Liver (tissue), 3 donors: ENCODE measurements around the gene RALGAPA2.

Experiments used
- ATF3 ChIP-seq: IDR thresholded peaks from 2 replicates; pipeline ENCODE4 v1.6.1; 2016; ENCODE audit warnings: antibody characterized with exemption
- EGR1 ChIP-seq, 2 donors: IDR thresholded peaks; 2 replicates each; pipeline ENCODE4 v1.6.1; 2016 to 2018; ENCODE audit warnings: antibody characterized with exemption in 2 of 2, low read depth in 2 of 2
- GABPA ChIP-seq, 2 donors: IDR thresholded peaks in 1 of 2; conservative IDR thresholded peaks in 1 of 2; 2 replicates each; pipeline ENCODE4 v1.6.1; 2016; ENCODE audit warnings: antibody characterized with exemption in 2 of 2, mild to moderate bottlenecking in 1 of 2, moderate library complexity in 1 of 2
- MAX ChIP-seq: IDR thresholded peaks from 2 replicates; pipeline ENCODE4 v1.6.1; 2016; ENCODE audit warnings: antibody characterized with exemption
- RAD21 ChIP-seq, 2 donors: IDR thresholded peaks; 2 replicates each; pipeline ENCODE4 v1.6.1; 2016; ENCODE audit warnings: antibody characterized with exemption in 2 of 2, mild to moderate bottlenecking in 2 of 2
- REST ChIP-seq: IDR thresholded peaks from 2 replicates; pipeline ENCODE4 v1.6.1; 2016; ENCODE audit warnings: antibody characterized with exemption, mild to moderate bottlenecking
- TAF1 ChIP-seq: conservative IDR thresholded peaks from 2 replicates; pipeline ENCODE4 v1.6.1; 2016; ENCODE audit warnings: antibody characterized with exemption, mild to moderate bottlenecking
- TF ChIP-seq, protein P1 (sequence below): fragments of 150-350 bp; IDR thresholded peaks from 2 replicates; pipeline ENCODE4 v1.5.1; 2017; ENCODE audit warnings: improper control_type of control experiment, low read depth, low read length; ENCODE audit not compliant: missing input control
- TF ChIP-seq, protein P2 (sequence below): IDR thresholded peaks from 2 replicates; pipeline ENCODE4 v1.6.1; 2016; ENCODE audit warnings: antibody characterized with exemption
- donor health status: healthy.
- donor health status: healthy.

DNA sequence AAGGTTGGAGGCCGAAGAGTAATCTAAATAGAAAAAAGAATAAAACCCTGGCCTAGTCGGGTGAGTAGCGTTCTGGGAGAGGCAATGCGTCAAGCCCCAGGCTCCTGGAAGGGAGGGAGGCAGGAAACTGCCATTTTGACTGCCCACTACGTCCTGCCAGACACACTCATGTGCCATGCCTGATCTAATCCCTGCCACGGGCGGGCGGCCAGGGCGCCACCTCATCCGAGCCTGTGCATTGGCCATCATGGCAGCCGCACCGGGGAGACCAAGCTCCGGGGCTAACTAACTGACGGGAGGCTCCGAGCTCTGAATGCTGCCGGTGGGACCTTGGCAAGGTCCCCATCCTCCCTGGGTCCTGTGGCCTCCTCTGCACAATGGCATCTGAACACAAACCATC lies 275.8 kb downstream of the RALGAPA2 start:
- TF ChIP-seq, protein P1, sequence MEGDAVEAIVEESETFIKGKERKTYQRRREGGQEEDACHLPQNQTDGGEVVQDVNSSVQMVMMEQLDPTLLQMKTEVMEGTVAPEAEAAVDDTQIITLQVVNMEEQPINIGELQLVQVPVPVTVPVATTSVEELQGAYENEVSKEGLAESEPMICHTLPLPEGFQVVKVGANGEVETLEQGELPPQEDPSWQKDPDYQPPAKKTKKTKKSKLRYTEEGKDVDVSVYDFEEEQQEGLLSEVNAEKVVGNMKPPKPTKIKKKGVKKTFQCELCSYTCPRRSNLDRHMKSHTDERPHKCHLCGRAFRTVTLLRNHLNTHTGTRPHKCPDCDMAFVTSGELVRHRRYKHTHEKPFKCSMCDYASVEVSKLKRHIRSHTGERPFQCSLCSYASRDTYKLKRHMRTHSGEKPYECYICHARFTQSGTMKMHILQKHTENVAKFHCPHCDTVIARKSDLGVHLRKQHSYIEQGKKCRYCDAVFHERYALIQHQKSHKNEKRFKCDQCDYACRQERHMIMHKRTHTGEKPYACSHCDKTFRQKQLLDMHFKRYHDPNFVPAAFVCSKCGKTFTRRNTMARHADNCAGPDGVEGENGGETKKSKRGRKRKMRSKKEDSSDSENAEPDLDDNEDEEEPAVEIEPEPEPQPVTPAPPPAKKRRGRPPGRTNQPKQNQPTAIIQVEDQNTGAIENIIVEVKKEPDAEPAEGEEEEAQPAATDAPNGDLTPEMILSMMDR = no peak
- TF ChIP-seq RAD21 (IDR thresholded peaks at IDR 0.05) (no peak), REST (no peak), EGR1 (IDR thresholded peaks at IDR 0.05; ENCODE audit: low read depth in 2 of 2) (no peak), MAX (no peak), GABPA (IDR thresholded peaks at IDR 0.05 in 1 of 2, conservative IDR thresholded peaks at IDR 0.05 in 1 of 2) (no peak), TAF1 (no peak), ATF3 (no peak)
- TF ChIP-seq, protein P2, sequence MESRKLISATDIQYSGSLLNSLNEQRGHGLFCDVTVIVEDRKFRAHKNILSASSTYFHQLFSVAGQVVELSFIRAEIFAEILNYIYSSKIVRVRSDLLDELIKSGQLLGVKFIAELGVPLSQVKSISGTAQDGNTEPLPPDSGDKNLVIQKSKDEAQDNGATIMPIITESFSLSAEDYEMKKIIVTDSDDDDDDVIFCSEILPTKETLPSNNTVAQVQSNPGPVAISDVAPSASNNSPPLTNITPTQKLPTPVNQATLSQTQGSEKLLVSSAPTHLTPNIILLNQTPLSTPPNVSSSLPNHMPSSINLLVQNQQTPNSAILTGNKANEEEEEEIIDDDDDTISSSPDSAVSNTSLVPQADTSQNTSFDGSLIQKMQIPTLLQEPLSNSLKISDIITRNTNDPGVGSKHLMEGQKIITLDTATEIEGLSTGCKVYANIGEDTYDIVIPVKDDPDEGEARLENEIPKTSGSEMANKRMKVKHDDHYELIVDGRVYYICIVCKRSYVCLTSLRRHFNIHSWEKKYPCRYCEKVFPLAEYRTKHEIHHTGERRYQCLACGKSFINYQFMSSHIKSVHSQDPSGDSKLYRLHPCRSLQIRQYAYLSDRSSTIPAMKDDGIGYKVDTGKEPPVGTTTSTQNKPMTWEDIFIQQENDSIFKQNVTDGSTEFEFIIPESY = no peak
